Measurements from ENCODE around the gene BLOC1S5. TPM values are rescaled to one million over a fixed set of nuclear protein-coding genes. Genes with fewer than 3 reads are reported as not detected.
A peak's percentile ranks its signal among the peaks of the same experiment; 100 is the strongest.

BLOC1S5 gene
- total and polyA plus RNA-seq, 2 of the 8 experiments (the other 6 are each of a cell fraction or from before 2014, with no cell fraction given), result 3.4 to 17.2 TPM

DNA sequence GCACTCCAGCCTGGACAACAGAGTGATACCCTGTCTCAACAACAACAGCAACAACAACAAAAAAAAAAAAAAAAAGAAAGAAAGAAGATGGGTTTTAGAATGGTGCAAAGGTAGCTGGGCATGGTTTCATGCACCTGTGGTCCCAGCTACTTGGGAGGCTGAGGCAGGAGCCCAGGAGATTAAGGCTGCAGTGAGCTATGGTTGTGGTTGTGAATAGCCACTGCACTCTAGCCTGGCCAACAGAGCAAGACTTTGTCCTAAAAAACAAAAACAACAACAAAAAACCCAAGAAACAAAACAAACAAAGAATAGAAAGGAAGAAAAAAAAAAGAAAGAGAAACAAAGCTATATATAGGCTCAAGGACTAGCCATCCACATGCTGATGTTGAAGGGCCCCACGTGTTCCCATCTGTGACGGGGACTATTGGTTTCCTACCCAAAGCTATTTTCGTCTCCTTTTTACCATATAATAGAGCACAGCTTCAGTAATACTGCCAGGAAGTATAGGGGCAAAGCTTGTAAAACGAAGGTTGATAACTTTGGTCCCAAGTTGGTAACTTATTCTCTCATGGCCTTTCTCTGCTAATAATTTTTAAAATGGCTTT lies 46.0 kb upstream of the BLOC1S5 start:
- Histone ChIP-seq H3K9ac (replicated peaks in 1 of 4; ENCODE audit: extremely low read depth in 1 of 4, low read depth in 3 of 4, low read length in 3 of 4) (no peak overlapping the region), H3K4me2 (ENCODE audit: insufficient read depth in 1 of 2, low read depth in 2 of 2, low read length in 2 of 2) (no peak overlapping the region), H3K56ac (replicated peaks; ENCODE audit: insufficient read length, low read depth, low read length) (no peak overlapping the region), H4K91ac (replicated peaks; ENCODE audit: insufficient read length, low read length) (no peak overlapping the region), H3K4ac (replicated peaks; ENCODE audit: insufficient read length, low read depth, low read length) (no peak overlapping the region), H3K27me3 (replicated peaks in 1 of 4; ENCODE audit: control insufficient read depth in 3 of 4, extremely low read depth in 1 of 4, insufficient read depth in 3 of 4, low read length in 3 of 4) (no peaks in the 10 kb centered on the region), H3K27ac (ENCODE audit: low read depth, low read length) (no peak overlapping the region), H3K9me3 (ENCODE audit: insufficient read depth in 2 of 2, low read depth in 1 of 2, low read length in 1 of 2) (no peaks in the 10 kb centered on the region), H2BK20ac (ENCODE audit: low read length) (no peak overlapping the region), H2BK5ac (ENCODE audit: low read depth, low read length) (no peak overlapping the region), H3K23me2 (ENCODE audit: low read depth, low read length) (no peaks in the 10 kb centered on the region), H2BK15ac (ENCODE audit: low read length) (no peak overlapping the region), H3K23ac (ENCODE audit: insufficient read length) (no peak overlapping the region), H2AK5ac (ENCODE audit: low read depth, low read length) (no peak overlapping the region), H3K36me3 (ENCODE audit: control insufficient read depth in 2 of 4, insufficient read depth in 4 of 4, low read length in 3 of 4) (no peaks in the 10 kb centered on the region), H4K8ac (ENCODE audit: extremely low read depth, insufficient read depth, low read length) (no peak overlapping the region), H3K79me1 (ENCODE audit: low read depth, low read length) (no peaks in the 10 kb centered on the region), H3K4me1 (replicated peaks in 1 of 4; ENCODE audit: control insufficient read depth in 3 of 4, insufficient read depth in 4 of 4, low read length in 3 of 4) (no peaks in the 10 kb centered on the region), H2BK12ac (ENCODE audit: low read depth, low read length) (no peak overlapping the region), H3K18ac (ENCODE audit: extremely low read depth, low read length) (no peak overlapping the region), H4K5ac (ENCODE audit: insufficient read length, low read depth, low read length) (no peak overlapping the region), H2AFZ (ENCODE audit: low read length) (no peak overlapping the region), H4K20me1 (replicated peaks in 1 of 2; ENCODE audit: control insufficient read depth in 1 of 2, insufficient read depth in 2 of 2, low read length in 2 of 2) (no peaks in the 10 kb centered on the region), H3K14ac (ENCODE audit: insufficient read length) (no peak overlapping the region), H3K4me3 (ENCODE audit: extremely low read depth in 1 of 4, insufficient read depth in 2 of 4, low read depth in 3 of 4, low read length in 4 of 4) (no peak overlapping the region), H3K79me2 (ENCODE audit: control insufficient read depth in 1 of 2, insufficient read depth in 2 of 2, low read length in 2 of 2) (no peaks in the 10 kb centered on the region), H2BK120ac (replicated peaks; ENCODE audit: low read depth, low read length) (no peak overlapping the region)
- CTCF ChIA-PET (ENCODE audit: partially characterized antibody), result interaction anchor here (1.1 kb wide), 2 partner anchors 60 to 165 kb away, joined by 3 read pairs; no protein-coding TSS in a partner anchor
- TF ChIP-seq TAF1 (IDR thresholded peaks at IDR 0.05; ENCODE audit: low read depth, low read length) (no peak), CHD1 (IDR thresholded peaks at IDR 0.05; ENCODE audit: low read depth, low read length) (no peak)
- 80% methylated on average over 4 of the region's 4 CpGs; no CpG with 5 or more reads in 1 of the 2 experiments for WGBS, 2 experiments (ENCODE audit: extremely low coverage in 1 of 2, insufficient coverage in 1 of 2, insufficient read length in 1 of 2, insufficient replicate concordance in 2 of 2, low coverage in 1 of 2, low lambda C conversion rate in 2 of 2, missing lambda C conversion rate in 1 of 2)
- FAIRE-seq, result no peak
- POLR2A ChIA-PET (ENCODE audit: partially characterized antibody), result no interaction called here
- DNase-seq (ENCODE audit: low read depth in 1 of 2, low spot score in 2 of 2), result peak in 1 of 2 experiments; percentile 3
